ENCODE results near the gene SRSF4.

- TF ChIP-seq CTCF (conservative IDR thresholded peaks at IDR 0.05; ENCODE audit: low read depth, low read length) (no peak), EZH2 (IDR thresholded peaks at IDR 0.05; ENCODE audit: low read length, unreplicated experiment) (no peak)
Observed at GRCh38 chr1:29210278-29211085, 28.8 kb upstream of the SRSF4 start.
